IMR-90 (cell line): Measurements from ENCODE around the gene CYP39A1.

ENCODE experiments used
- CEBPB ChIP-seq: IDR thresholded peaks from 2 replicates; pipeline ENCODE4 v1.6.1; 2012; ENCODE audit warnings: low read depth, low read length, improper control_type of control experiment
- FOS ChIP-seq: fragments of 150-350 bp; IDR thresholded peaks from 2 replicates; pipeline ENCODE4 v1.6.1; 2016; ENCODE audit warnings: low read depth, low read length

GRCh38 chr6:46525583-46525982 lies 127.0 kb downstream of the CYP39A1 start:
- TF ChIP-seq CEBPB (no peak), FOS (no peak)
